Hepatocyte (in vitro differentiated cells): ENCODE results near the gene EPGN. TPM values are rescaled to one million over a fixed set of nuclear protein-coding genes. Genes with fewer than 3 reads are reported as not detected.

Source experiments
- DNase-seq: peaks from one replicate; pipeline ENCODE4 v3.0.0-alpha.2; 2016; ENCODE audit warnings: low spot score
- H2AFZ ChIP-seq: fragments of 200-600 bp; sonication (generic); 2 replicates; pipeline ENCODE4 v1.6.0; 2016; ENCODE audit warnings: antibody characterized with exemption, mild to moderate bottlenecking
- H3K27ac ChIP-seq: fragments of 200-600 bp; sonication (generic); 2 replicates; pipeline ENCODE4 v1.5.1; 2016; ENCODE audit warnings: mild to moderate bottlenecking
- H3K27me3 ChIP-seq: fragments of 200-600 bp; sonication (generic); 2 replicates; pipeline ENCODE4 v1.6.1; 2016
- H3K36me3 ChIP-seq: fragments of 200-600 bp; sonication (generic); replicated peaks from 2 replicates; pipeline ENCODE4 v1.5.1; 2016; ENCODE audit warnings: low read depth; ENCODE audit not compliant: insufficient read depth
- H3K4me1 ChIP-seq: fragments of 200-600 bp; sonication (generic); 2 replicates; pipeline ENCODE4 v1.5.1; 2016; ENCODE audit warnings: mild to moderate bottlenecking, moderate library complexity; ENCODE audit not compliant: insufficient read depth
- H3K4me2 ChIP-seq: fragments of 200-600 bp; sonication (generic); 2 replicates; pipeline ENCODE4 v1.6.0; 2016
- H3K4me3 ChIP-seq: fragments of 200-600 bp; sonication (generic); 2 replicates; pipeline ENCODE4 v1.5.1; 2016; ENCODE audit warnings: mild to moderate bottlenecking
- H3K79me2 ChIP-seq: fragments of 200-600 bp; sonication (generic); 2 replicates; pipeline ENCODE4 v1.6.0; 2017; ENCODE audit warnings: mild to moderate bottlenecking
- H3K9me2 ChIP-seq: fragments of 200-600 bp; sonication (generic); replicated peaks from 2 replicates; pipeline ENCODE4 v1.6.0; 2017; ENCODE audit warnings: mild to moderate bottlenecking; ENCODE audit not compliant: insufficient read depth
- H3K9me3 ChIP-seq: fragments of 200-600 bp; sonication (generic); 2 replicates; pipeline ENCODE4 v1.5.1; 2016; ENCODE audit warnings: low read depth, mild to moderate bottlenecking
- H4K20me1 ChIP-seq: fragments of 200-600 bp; sonication (generic); 2 replicates; pipeline ENCODE4 v1.6.0; 2016; ENCODE audit warnings: mild to moderate bottlenecking; ENCODE audit not compliant: insufficient read depth, poor library complexity, severe bottlenecking
- EZH2 ChIP-seq: fragments of 200-600 bp; sonication (generic); IDR thresholded peaks from 2 replicates; pipeline ENCODE4 v1.6.1; 2016; ENCODE audit warnings: antibody characterized with exemption, mild to moderate bottlenecking, borderline replicate concordance
- EZH2phosphoT487 ChIP-seq: fragments of 200-600 bp; sonication (generic); IDR thresholded peaks from one replicate; pipeline ENCODE4 v1.6.1; 2018; ENCODE audit warnings: antibody characterized with exemption, mild to moderate bottlenecking, low read depth, moderate library complexity; ENCODE audit not compliant: unreplicated experiment, severe bottlenecking
- WGBS: methylation state at CpG from one replicate; pipeline ENCODE4 v1.1.6; 2016; ENCODE audit warnings: low lambda C conversion rate; ENCODE audit errors: missing lambda C conversion rate; 5-methylcytosine and 5-hydroxymethylcytosine counted together
- polyA plus RNA-seq: library from polyadenylated mRNA; unstranded; fragments of >200 nt; fragmentation: Nextera tagmentation; extraction: Ambion mirVana; gene quantifications from 2 replicates; pipeline ENCODE4 v1.2.1, GENCODE V29; 2016
- total RNA-seq: library from RNA; depleted of rRNA; stranded (reverse); fragments of >200 nt; gene quantifications from 2 replicates; pipeline ENCODE4 v1.2.3, GENCODE V29; 2014
- TF ChIP-seq, protein P1 (sequence below): fragments of 200-600 bp; sonication (generic); IDR thresholded peaks from 2 replicates; pipeline ENCODE4 v1.5.1; 2016; ENCODE audit warnings: antibody characterized with exemption, mild to moderate bottlenecking; ENCODE audit not compliant: poor library complexity

The EPGN gene
- total and polyA plus RNA-seq, 2 experiments from 2014 or later: 0.24 to 1.2 TPM

DNA sequence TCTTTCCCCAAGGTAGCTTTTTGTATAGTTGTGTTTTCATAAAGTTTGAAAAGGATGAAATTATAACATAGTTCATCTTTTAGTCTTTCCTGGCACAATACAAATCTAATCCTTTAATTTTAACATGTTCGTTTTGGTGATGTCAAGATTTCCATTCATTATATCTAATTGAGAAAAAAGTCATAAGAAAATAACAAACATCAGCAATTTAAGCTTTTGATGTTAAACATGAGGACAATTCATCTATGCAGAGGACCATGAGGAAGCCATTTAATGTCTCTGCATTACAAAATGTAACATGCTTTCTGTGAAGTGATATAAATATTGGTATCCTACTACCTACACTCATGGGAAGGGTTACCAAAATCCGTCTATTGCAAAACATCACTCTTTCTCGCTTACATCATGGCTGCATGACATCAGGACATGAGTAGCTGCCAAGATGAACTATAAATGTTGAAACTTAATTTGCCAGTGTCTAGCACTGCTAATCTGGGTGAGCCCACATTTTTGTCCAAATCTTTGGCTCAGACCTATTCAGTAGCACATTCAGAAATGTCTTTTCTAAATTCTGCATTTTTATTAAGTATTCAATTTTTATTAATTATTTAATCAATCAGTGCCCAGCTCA is 9.5 kb downstream of the EPGN start:
- Histone ChIP-seq H3K36me3 (no peaks in the 10 kb centered on the region), H3K9me3 (no peaks in the 10 kb centered on the region), H3K79me2 (no peaks in the 10 kb centered on the region), H4K20me1 (no peaks in the 10 kb centered on the region), H3K4me2 (no peak overlapping the region), H3K9me2 (no peaks in the 10 kb centered on the region), H3K4me3 (no peak overlapping the region), H3K27me3 (no peaks in the 10 kb centered on the region), H2AFZ (no peak overlapping the region), H3K4me1 (no peaks in the 10 kb centered on the region), H3K27ac (no peak overlapping the region)
- 83% methylated on average over 3 of the region's 3 CpGs for WGBS
- TF ChIP-seq, protein P1, sequence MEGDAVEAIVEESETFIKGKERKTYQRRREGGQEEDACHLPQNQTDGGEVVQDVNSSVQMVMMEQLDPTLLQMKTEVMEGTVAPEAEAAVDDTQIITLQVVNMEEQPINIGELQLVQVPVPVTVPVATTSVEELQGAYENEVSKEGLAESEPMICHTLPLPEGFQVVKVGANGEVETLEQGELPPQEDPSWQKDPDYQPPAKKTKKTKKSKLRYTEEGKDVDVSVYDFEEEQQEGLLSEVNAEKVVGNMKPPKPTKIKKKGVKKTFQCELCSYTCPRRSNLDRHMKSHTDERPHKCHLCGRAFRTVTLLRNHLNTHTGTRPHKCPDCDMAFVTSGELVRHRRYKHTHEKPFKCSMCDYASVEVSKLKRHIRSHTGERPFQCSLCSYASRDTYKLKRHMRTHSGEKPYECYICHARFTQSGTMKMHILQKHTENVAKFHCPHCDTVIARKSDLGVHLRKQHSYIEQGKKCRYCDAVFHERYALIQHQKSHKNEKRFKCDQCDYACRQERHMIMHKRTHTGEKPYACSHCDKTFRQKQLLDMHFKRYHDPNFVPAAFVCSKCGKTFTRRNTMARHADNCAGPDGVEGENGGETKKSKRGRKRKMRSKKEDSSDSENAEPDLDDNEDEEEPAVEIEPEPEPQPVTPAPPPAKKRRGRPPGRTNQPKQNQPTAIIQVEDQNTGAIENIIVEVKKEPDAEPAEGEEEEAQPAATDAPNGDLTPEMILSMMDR: no peak
- no peak for TF ChIP-seq EZH2phosphoT487
- no peak for TF ChIP-seq EZH2
- DNase-seq: no peak

DNA sequence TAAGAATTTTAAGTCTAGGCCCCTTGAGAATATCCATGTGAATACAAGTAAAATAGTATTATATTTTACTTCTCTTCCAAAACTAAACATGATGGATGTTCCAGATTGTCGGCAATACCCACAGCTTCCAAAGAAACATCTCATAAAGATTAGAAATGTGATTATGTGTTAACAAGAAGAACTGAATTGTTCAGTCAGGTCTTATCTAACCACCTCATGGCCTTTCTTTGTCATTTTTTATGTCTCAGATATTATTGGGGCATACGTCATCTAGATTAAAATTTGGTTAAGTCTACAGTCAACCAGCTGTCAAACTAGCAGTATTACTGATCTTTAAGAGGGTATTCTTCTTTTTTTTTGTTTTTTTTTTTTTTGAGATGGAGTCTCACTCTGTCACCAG is 10.0 kb downstream of the EPGN start:
- Histone ChIP-seq H3K79me2 (no peaks in the 10 kb centered on the region), H3K27ac (no peak overlapping the region), H3K9me3 (no peaks in the 10 kb centered on the region), H3K4me2 (no peak overlapping the region), H2AFZ (no peak overlapping the region), H3K4me3 (no peak overlapping the region), H3K27me3 (no peaks in the 10 kb centered on the region), H3K36me3 (no peaks in the 10 kb centered on the region), H4K20me1 (no peaks in the 10 kb centered on the region), H3K4me1 (no peaks in the 10 kb centered on the region), H3K9me2 (no peaks in the 10 kb centered on the region)
- TF ChIP-seq, protein P1: no peak
- TF ChIP-seq EZH2 (no peak), EZH2phosphoT487 (no peak)
- 74% methylated on average over 2 of the region's 2 CpGs for WGBS
- DNase-seq: no peak

DNA sequence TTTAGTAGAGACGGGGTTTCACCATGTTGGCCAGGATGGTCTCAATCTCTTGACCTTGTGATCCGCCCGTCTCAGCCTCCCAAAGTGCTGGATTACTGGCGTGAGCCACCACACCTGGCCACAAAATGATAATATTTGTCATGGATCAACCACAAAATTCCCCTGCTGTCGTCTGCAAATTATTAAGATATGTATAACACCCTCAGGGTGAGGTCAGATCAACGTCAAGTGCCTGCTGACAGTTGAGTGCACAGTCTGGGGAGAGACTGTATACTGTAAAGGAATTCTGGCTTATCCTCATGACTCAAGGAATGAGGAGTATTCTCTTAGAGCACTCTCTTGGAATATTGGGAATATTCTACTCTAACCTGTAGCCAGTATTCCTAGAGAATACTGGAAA is 11.2 kb downstream of the EPGN start:
- Histone ChIP-seq H3K4me2 (no peak overlapping the region), H4K20me1 (no peaks in the 10 kb centered on the region), H3K4me1 (no peaks in the 10 kb centered on the region), H3K27ac (no peak overlapping the region), H3K36me3 (no peaks in the 10 kb centered on the region), H3K79me2 (no peaks in the 10 kb centered on the region), H3K9me2 (no peaks in the 10 kb centered on the region), H3K4me3 (no peak overlapping the region), H3K9me3 (no peaks in the 10 kb centered on the region), H2AFZ (no peak overlapping the region), H3K27me3 (no peaks in the 10 kb centered on the region)
- WGBS: 80% methylated on average over 6 of the region's 6 CpGs
- DNase-seq: no peak
- TF ChIP-seq, protein P1: no peak
- TF ChIP-seq EZH2: no peak
- no peak for TF ChIP-seq EZH2phosphoT487
